Mononuclear cell (primary cell): ENCODE results near the gene KMT5B. TPM values are rescaled to one million over a fixed set of nuclear protein-coding genes. Genes with fewer than 3 reads are reported as not detected.

ENCODE experiments used
- H3K27me3 ChIP-seq: 2 replicates; pipeline ENCODE4 v1.6.0; 2011; ENCODE audit warnings: low read length, control low read depth; ENCODE audit not compliant: insufficient read depth
- H3K4me1 ChIP-seq: 2 replicates; pipeline ENCODE4 v1.5.1; 2011; ENCODE audit warnings: mild to moderate bottlenecking, low read length, control low read depth; ENCODE audit not compliant: insufficient read depth
- H3K4me3 ChIP-seq: 2 replicates; pipeline ENCODE4 v1.5.1; 2011; ENCODE audit warnings: mild to moderate bottlenecking, low read length, moderate library complexity
- H3K9me3 ChIP-seq: 2 replicates; pipeline ENCODE4 v1.5.1; 2011; ENCODE audit warnings: low read depth, mild to moderate bottlenecking, control low read depth, low read length
- total RNA-seq: library from RNA; depleted of rRNA; stranded (reverse); fragments of >200 nt; gene quantifications from one replicate; pipeline ENCODE4 v1.2.3, GENCODE V29; 2012

Gene KMT5B
- total RNA-seq, 1 donor, result 20.0 TPM

DNA sequence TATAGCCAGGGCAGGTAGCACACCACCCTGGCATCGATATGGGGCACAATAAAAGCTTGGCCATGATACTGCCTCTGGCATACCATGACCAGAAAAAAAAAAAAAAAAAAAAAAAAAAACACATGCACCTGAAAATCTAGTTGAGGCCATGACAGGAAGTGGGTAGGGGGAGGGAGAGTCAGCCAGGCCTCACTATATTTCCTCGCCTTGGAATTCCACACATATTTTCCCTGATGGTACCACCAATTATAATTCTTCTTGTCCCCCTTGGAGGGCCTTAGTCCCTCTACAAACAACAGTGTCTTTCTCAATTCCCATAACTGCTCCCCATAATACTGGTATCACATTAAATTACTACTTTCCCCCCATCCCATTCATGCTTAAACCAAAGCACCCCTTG is 79.3 kb downstream of the KMT5B start:
- H3K4me3 ChIP-seq, result no peak overlapping the region
- no peaks in the 10 kb centered on the region for H3K27me3 ChIP-seq
- peaks cover 2% of the 10 kb centered on the region for H3K4me1 ChIP-seq
- H3K9me3 ChIP-seq, result no peaks in the 10 kb centered on the region

DNA sequence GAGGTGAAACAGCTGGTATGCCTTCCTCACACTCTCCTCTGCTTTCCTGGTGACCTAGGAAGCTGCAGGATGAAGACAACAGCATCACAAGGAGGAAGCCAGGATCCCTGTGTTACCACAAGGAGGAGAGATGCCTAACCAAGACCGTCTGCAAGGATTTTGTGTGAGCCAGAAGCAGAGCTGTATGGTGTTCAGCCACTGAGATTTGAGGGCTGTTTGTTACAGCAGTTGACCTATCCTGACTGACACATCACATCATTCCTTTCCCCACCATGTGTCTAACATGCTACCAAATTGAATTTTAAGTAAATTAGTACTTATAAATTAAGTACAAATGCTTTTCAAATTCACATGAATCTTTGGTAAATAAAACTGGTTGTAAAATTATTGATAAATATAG is 83.0 kb downstream of the KMT5B start:
- no peaks in the 10 kb centered on the region for H3K9me3 ChIP-seq
- H3K4me3 ChIP-seq, result no peak overlapping the region
- no peaks in the 10 kb centered on the region for H3K27me3 ChIP-seq
- H3K4me1 ChIP-seq, result peaks cover 5% of the 10 kb centered on the region

DNA sequence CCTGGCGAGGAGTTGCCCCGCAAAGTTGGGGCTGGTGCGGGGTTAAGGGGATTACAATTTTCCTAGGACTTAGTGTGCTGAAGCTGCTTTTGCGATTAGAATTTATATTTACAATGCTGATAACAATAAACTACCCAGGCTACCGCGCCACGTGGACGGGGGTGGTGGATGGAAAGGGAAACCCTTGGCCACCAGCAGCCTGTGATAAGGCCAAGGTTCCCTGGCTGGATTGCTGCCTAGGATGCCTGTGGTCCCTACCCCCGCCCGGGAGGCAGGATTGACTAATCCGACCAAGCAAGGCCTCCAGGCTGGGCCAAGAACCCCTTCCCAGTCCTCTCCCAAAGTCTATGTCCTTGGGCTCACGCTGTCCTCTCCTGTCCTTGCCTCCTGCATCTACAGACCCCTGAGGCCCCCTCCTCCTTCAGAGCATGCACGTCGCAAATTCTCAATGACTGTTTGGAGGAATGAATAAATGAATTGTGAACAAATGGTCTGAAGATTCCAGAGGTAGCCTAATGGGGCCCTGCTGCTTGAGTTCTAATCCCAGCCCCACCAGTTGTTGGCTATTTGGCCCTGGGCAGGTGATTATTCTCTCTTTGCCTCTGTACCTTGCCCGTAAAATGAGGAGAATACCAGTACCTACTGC is 84.3 kb downstream of the KMT5B start:
- H3K4me1 ChIP-seq, result peaks cover 5% of the 10 kb centered on the region
- H3K9me3 ChIP-seq, result no peaks in the 10 kb centered on the region
- no peak overlapping the region for H3K4me3 ChIP-seq
- no peaks in the 10 kb centered on the region for H3K27me3 ChIP-seq

DNA sequence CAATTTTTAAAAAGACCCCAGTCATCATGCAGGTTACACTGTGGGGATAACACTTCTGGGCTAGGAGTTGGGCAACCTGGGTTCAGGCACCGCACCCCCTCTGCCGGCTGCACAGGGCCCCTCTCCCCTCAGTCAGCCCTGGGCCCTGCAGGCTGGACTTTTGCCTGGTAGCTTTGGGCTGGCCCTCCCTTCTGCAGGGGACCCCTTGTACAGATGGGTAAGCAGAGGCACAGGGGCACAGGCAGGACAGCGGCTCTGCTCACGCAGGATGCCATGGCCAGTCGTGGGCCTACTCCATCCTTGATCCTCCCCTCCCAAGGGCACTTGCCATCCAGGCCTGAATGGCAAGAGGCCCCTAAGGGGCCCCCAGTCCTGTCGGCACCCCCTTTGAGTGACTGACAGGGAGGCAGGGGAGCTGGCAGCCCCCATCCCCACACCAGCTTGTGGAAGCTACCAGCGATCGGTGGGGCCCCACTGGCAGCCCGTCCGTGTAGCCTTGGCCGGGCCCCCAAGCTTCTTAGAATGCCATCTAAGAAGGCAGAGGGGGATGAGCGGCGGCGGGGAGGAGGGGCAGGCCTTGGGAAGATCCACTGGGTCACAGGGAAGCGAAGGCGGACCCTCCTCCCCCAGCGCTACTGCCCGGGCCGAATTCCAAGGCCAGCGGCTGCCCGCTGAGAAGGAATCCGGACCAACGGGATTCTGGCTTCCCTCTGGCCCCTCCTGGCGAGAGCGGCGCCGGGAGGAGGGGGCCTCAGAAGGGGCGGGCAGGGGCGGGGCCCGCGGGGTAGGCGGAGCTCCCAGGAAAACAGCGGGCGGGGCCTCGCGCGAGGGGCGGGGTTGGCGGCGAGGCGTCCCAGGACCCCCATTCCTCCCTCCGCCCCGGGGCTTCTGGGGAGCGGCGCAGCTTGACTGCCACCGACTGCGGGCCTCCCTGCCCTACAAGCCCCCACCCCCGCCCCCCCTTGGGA is 85.1 kb downstream of the KMT5B start:
- Histone ChIP-seq H3K27me3 (no peaks in the 10 kb centered on the region), H3K4me1 (peaks cover 5% of the 10 kb centered on the region), H3K4me3 (no peak overlapping the region), H3K9me3 (no peaks in the 10 kb centered on the region)

DNA sequence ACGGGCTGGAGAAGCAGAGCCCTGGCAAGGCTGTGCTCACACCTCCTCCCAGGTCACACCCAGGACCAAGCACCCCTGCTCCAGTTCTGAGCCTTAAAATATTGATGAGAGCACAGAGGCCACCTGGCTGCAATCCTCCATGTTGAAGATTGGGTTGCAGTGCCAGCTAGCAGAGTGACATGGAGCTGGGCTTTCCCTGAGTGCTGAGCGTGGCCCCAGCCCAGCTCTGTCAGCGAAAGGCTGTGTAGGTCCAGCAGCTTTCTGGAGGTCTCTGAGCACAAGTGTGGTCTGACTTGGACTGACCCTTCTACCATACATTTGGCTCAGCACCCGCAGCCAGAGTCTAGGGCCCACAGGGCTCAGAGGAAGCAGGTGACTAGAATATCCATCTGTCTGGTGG is 87.9 kb downstream of the KMT5B start:
- Histone ChIP-seq H3K27me3 (no peaks in the 10 kb centered on the region), H3K4me3 (no peak overlapping the region), H3K9me3 (no peaks in the 10 kb centered on the region), H3K4me1 (peaks cover 15% of the 10 kb centered on the region)

DNA sequence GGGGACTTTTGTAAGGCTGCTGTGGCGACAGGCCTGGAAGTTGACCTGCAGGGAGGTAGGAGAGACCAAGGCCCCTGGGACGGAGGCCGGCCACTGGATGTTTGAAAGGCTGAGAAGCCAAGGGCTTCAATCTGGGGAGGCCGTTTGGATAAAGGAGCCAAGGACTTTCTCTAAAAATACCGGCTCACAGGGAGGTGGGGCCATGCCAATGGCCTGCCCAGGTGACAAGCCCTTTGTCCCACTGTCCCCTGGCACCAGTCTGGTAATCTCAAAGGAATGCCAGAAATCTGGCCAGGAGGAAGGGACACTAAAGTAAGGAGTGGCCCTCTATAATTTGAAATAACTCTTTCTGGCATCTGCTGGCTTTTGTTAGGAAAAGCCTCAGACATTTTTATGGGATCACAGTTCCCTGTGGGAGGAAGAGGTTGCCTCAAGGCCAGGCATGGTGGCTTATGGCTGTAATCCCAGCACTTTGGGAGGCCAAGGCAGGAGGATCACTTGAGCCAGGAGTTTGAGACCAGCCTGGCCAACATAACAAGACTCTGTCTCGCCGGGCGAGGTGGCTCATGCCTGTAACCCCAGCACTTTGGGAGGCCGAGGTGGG is 90.1 kb downstream of the KMT5B start:
- no peaks in the 10 kb centered on the region for H3K9me3 ChIP-seq
- H3K4me3 ChIP-seq, result no peak overlapping the region
- H3K4me1 ChIP-seq, result peaks cover 31% of the 10 kb centered on the region
- no peaks in the 10 kb centered on the region for H3K27me3 ChIP-seq

DNA sequence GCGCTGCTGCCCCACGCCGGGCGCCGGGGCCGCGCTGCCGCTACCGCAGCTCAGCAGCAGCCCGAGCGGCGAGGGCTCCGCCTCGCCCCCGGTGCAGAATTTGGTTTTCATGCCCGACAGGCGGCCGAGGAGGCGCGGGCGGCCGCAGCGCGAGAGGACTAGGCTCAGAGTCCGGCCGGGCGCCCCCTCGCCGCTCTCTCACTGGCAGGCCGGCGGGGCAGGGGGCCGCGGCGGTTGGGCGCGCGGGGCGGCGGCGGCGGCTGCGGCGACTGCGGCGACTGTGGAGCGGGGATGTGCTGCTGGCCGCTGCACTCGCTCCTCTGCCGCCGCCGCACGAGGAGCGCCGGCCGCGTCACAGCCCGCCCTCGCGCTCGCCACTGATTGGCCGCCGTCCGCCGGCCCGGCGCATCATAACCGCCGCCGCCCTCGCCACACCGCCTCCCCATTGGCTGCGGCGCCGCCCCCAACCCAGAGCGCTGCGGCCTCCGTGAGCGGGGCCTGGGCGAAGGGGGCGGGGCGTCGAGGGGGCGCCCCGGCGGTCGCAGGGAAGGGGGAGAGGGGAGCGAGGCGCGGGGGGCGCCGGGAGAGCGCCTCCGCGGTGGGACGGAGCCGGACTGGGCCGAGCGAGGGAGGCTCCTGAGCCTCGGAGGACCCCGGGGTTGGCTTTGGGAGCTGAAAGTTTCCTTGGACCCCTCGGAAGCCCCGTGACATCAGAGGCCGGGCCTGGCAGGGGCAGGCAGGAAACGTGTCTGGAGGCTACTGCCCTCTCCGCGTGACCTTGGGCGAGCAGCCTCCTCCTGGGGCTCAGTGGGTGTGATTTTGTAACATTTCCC is 91.8 kb downstream of the KMT5B start, which contains the start of gene CHKA:
Gene CHKA (minus strand): TSS at position 322 of the 833 bp plus-strand sequence. CDS start 211 bp downstream, at position 111.
- peak within 1 kb of the TSS; percentile 47 for H3K4me3 ChIP-seq
- H3K27me3 ChIP-seq, result no peaks in the 10 kb centered on the region
- no peaks in the 10 kb centered on the region for H3K9me3 ChIP-seq
- peaks cover 36% of the 10 kb centered on the region for H3K4me1 ChIP-seq

DNA sequence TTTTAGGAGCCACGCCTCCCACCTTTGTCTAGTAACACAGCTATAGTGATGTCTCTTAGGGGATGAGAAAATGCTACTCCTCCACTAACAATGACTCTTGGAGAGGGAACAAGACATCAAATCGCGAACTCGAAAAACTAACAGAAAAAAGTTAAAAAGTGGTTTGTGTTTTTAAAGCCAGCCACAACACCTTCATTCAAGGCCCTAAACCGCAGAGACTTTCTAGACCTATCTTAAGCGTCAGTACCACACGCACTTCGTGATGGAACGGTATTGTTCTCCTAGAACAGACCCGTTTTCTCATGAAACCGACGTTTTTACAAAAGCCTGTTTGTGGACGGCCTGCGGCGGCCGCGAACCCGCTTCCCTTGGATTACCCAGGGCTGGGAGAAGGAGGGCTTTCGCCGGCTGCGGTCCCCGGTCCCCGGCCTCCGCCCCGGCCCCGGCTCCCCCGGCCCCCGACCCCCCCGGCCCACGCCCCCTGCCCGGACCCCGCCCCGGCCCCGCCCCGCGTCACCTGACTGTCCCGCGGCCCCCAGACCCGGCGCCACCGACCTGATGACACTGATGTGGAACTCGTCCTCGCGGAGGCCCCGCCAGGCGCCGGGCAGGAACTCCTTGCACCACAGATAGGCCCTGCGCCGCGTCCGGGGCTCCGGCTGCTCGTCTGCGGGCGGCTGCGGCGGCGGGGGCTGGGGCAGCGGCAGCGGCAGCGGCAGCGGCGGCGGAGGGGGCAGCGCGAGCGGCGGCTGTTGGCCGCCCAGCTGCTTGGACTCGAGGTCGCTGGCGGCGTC is 92.6 kb downstream of the KMT5B start:
- Histone ChIP-seq H3K27me3 (no peaks in the 10 kb centered on the region), H3K4me3 (peak overlapping the region; percentile 47)

DNA sequence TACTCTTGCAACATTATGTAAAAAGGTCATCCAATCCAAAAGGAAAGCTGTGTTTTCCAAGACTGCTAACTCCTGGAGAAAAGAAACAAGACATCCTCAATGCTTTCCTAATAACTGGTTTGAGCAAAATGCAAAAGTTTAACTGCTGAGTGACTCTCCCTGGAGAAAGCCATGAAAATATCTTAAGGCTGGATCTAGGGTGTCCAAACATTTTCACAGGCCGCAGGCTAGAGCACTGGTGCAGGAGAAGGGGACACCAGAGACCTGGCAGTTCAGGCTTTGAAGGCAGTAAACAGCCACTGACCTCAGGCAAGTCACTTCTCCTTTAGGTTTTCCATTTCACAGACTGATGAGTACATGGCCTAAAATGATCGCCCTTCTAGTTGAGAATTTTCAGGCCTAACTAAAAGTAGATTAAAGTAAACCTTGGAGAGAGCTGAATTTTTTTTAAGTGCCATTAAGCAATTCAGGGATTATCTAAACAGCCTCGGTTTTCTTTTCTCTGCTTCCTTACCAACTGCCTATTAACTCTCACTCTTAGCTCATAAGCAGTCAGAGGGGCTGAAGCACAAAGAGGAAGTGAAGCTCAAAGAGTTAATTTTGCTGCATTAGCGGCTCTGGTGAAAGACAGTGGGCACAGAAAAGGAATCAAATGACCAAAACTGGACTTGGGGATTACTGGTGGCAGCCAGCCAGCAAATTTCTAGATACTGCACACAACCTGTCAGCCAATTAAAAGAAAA is 94.2 kb downstream of the KMT5B start:
- no peaks in the 10 kb centered on the region for H3K27me3 ChIP-seq
- H3K9me3 ChIP-seq, result no peaks in the 10 kb centered on the region
- no peak overlapping the region for H3K4me3 ChIP-seq
- H3K4me1 ChIP-seq, result peaks cover 41% of the 10 kb centered on the region

More for the DNA sequence above, 92.6 kb downstream of the KMT5B start:
- H3K4me1 ChIP-seq, result peaks cover 36% of the 10 kb centered on the region
- H3K9me3 ChIP-seq, result no peaks in the 10 kb centered on the region

DNA sequence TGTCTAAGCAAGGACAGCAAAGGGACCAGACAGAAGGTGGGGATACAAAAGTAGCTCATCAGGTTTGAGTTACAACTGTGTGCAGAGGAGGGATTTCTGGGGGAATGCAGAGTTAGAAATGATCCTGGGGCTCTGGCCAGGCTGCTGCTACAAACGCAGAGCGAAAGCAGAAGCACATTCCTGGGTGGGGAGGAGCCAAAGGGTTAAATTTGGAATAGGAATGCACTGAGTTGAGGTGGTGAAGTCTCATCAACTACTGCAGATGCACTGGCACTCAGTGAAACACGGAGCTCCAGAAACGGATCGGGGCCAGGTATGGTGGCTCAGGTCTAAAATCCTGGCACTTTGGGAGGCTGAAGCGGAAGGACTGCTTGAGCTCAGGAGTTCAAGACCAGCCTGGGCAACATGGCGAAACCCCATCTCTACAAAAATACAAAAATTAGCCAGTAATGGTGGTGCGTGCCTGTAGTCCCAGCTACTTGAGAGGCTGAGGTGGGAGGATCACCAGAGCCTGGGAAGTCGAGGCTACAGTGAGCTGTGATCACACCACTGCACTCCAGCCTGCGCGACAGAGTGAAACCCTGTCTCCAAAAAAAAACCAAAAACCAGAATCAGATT is 95.1 kb downstream of the KMT5B start:
- no peak overlapping the region for H3K4me3 ChIP-seq
- no peaks in the 10 kb centered on the region for H3K27me3 ChIP-seq
- H3K4me1 ChIP-seq, result peaks cover 41% of the 10 kb centered on the region
- H3K9me3 ChIP-seq, result no peaks in the 10 kb centered on the region

DNA sequence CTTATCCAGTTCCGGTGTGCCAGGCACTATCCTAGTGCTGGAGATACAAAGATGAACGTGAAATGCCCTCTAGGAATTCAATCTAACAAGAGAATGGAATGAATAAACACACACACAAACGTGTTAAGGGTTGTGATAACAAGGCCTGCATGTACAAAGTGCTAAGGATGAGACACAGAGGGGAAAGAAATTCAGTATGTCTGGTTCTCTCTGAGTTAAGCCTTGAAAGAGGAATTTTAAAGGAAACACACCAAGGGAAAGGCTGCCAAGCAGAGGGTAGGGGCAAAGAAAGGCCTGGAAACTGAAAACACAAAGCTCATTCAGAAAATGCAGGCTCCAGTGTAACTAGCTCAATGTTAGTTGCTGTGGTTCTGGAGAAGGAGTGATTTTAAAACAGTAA is 96.1 kb downstream of the KMT5B start:
- Histone ChIP-seq H3K27me3 (no peaks in the 10 kb centered on the region), H3K4me3 (no peak overlapping the region), H3K9me3 (no peaks in the 10 kb centered on the region), H3K4me1 (peaks cover 36% of the 10 kb centered on the region)

DNA sequence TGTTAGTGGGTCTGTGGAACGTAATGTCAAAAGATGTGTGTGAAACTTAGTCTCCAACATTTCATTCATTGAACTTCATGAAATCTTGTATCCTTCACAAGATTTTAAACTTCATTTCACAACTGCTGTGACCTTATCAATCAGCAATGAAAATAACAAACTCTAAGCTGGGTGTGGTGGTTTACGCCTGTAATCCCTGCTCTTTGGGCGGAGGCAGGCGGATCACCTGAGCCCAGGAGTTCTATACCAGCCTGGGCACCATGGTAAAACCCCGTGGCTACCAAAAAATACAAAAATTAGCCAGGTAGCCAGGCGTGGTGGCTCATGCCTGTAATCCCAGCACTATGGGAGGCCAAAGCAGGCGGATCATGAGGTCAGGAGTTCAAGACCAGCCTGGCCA is 97.0 kb downstream of the KMT5B start:
- peaks cover 33% of the 10 kb centered on the region for H3K4me1 ChIP-seq
- no peak overlapping the region for H3K4me3 ChIP-seq
- H3K9me3 ChIP-seq, result no peaks in the 10 kb centered on the region
- no peaks in the 10 kb centered on the region for H3K27me3 ChIP-seq

DNA sequence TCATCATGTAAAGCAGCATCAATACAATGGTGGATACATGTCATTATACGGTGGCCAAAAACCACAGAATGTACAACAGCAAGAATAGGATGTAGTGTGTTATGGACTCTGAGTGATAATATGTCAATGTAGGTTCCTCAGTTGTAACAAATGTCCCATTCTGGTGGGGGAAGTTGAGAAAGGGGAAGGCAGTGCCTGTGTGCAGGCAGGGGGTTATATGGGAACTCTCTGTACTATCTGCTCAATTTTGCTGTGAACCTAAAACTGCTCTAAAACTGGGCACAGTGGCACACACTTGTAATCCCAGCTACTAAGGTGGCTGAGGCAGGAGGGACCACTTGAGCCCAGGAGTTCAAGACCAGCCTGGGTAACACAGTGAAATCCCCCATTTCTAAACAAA is 97.8 kb downstream of the KMT5B start:
- Histone ChIP-seq H3K4me1 (peaks cover 32% of the 10 kb centered on the region), H3K9me3 (no peaks in the 10 kb centered on the region), H3K4me3 (no peak overlapping the region), H3K27me3 (no peaks in the 10 kb centered on the region)
